ENCODE measurements around the gene OFD1.

Gene OFD1

DNA sequence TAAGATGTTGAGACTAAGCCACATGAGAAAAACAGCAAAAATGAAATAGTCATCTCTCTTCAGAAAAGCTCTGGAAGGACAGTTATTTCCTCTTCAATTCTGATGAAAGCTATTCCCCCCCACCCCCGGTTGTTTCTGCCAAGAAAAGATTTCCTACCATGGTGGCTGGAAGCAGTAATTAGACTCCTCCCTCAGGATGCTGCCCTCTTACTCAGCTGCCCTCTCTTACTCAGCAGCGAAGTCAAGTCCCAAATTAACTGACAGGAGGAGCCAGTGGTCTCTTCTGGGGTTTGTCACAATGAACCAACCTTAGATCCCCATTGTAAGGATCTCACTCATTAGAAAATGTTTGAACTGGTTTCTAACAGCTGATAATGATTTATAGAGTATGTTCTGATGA is 44.4 kb downstream of the OFD1 start (continued):
- TF ChIP-seq, protein P1, sequence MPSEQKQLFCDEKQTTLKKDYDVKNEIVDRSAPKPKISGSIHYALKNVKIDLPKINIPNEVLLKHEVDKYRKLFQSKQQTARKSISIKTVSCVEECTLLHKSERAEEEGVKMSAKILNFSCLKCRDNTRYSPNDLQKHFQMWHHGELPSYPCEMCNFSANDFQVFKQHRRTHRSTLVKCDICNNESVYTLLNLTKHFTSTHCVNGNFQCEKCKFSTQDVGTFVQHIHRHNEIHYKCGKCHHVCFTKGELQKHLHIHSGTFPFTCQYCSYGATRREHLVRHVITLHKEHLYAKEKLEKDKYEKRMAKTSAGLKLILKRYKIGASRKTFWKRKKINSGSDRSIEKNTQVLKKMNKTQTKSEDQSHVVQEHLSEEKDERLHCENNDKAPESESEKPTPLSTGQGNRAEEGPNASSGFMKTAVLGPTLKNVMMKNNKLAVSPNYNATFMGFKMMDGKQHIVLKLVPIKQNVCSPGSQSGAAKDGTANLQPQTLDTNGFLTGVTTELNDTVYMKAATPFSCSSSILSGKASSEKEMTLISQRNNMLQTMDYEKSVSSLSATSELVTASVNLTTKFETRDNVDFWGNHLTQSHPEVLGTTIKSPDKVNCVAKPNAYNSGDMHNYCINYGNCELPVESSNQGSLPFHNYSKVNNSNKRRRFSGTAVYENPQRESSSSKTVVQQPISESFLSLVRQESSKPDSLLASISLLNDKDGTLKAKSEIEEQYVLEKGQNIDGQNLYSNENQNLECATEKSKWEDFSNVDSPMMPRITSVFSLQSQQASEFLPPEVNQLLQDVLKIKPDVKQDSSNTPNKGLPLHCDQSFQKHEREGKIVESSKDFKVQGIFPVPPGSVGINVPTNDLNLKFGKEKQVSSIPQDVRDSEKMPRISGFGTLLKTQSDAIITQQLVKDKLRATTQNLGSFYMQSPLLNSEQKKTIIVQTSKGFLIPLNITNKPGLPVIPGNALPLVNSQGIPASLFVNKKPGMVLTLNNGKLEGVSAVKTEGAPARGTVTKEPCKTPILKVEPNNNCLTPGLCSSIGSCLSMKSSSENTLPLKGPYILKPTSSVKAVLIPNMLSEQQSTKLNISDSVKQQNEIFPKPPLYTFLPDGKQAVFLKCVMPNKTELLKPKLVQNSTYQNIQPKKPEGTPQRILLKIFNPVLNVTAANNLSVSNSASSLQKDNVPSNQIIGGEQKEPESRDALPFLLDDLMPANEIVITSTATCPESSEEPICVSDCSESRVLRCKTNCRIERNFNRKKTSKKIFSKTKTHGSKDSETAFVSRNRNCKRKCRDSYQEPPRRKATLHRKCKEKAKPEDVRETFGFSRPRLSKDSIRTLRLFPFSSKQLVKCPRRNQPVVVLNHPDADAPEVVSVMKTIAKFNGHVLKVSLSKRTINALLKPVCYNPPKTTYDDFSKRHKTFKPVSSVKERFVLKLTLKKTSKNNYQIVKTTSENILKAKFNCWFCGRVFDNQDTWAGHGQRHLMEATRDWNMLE (tag by site-specific recombination; conservative IDR thresholded peaks at IDR 0.05; ENCODE audit: low read depth), result no peak

DNA sequence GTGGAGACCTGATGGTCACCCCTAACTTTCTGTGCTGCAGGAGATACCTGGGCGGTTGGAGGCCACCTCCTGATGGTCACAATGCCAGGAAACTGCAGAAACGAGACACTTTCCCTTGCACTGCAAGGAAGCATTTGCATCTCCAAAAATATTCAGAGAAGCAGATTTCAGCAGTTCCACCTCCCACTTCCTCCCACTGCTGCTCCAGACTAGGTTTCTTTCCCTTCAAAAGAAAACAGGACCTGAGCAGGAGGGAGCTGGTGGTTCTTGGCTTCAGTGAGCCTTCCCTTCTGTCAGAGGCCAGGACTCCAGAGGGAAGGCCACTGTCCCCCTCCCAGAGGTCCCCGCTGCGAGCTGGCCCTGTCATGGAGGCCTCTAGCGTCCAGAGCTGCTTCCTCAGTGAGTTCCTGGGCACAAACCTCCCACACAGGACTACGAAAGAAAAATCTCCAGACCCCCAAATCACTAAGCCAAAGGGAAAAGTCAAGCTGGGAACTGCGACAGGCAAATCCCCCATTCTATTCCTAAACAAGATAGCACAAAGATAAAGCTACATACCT is 46.4 kb downstream of the OFD1 start:
- Histone ChIP-seq H3K36me3 (ENCODE audit: control insufficient read depth in 2 of 2, insufficient read depth in 1 of 2, low read length in 2 of 2) (peaks cover 3 to 25% of the 10 kb centered on the region in 2 experiments; a peak in 2 of 3 replicates), H3K4me1 (ENCODE audit: control insufficient read depth, insufficient read depth, low read length) (no peaks in the 10 kb centered on the region), H3K9me3 (ENCODE audit: control insufficient read depth, insufficient read depth, low read depth, low read length) (no peaks in the 10 kb centered on the region), H3K4me3 (ENCODE audit: low read depth, low read length) (no peak overlapping the region), H3K27ac (ENCODE audit: extremely low read depth, low read depth, low read length) (no peak overlapping the region)
- ChIA-PET CTCF (interaction anchor here (1.1 kb wide), 1 partner anchor 274 kb away, joined by 3 read pairs; no protein-coding TSS in a partner anchor), POLR2A (interaction anchor here (0.5 to 0.8 kb wide), 2 partner anchors 10 to 35 kb away, joined by 3 read pairs; no protein-coding TSS in a partner anchor)
- TF ChIP-seq REPIN1 (tag by site-specific recombination; IDR thresholded peaks at IDR 0.05; ENCODE audit: low read depth), result no peak
- TF ChIP-seq EGR2 (tag by site-specific recombination; IDR thresholded peaks at IDR 0.05; ENCODE audit: low read depth), result 0 out of 2 replicates have a peak, but pooled peaks have one; percentile 22
- TF ChIP-seq, protein P1 (tag by site-specific recombination; conservative IDR thresholded peaks at IDR 0.05; ENCODE audit: low read depth), result no peak

DNA sequence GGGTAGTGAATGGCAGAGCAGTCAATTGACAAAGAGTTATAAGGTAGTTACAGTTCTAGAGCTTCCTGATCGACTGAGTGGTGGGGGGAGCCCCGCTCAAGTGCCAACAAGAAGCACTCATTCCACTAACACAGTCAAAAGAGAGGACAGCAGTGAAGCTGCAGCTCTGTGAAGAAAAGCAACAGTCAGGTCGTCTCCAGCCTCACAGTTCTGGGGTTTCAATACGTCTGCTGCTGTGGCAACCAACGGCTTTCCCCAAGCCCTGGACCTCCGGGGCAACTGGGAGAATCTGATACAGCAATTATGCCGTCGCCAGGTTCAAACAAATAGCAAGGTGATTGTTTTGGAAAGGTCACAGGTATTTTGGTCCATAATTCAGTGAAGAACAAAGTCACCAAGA is 51.5 kb downstream of the OFD1 start:
- H3K4me3 ChIP-seq (ENCODE audit: low read depth, low read length), result no peak overlapping the region
- no peaks in the 10 kb centered on the region for H3K9me3 ChIP-seq (ENCODE audit: control insufficient read depth, insufficient read depth, low read depth, low read length)
- H3K27ac ChIP-seq (ENCODE audit: extremely low read depth, low read depth, low read length), result no peak overlapping the region
- H3K36me3 ChIP-seq (ENCODE audit: control insufficient read depth in 2 of 2, insufficient read depth in 1 of 2, low read length in 2 of 2), result peaks cover 0 to 8% of the 10 kb centered on the region in 2 experiments; a peak in 1 of 3 replicates
- ChIA-PET POLR2A (no interaction called here), CTCF (no interaction called here)
- TF ChIP-seq ZNF366 (tag by site-specific recombination; conservative IDR thresholded peaks at IDR 0.05) (no peak), ZNF514 (tag by site-specific recombination; IDR thresholded peaks at IDR 0.05) (no peak), ZFP3 (tag by site-specific recombination; IDR thresholded peaks at IDR 0.05; ENCODE audit: low read depth) (no peak), ZNF785 (tag by site-specific recombination; IDR thresholded peaks at IDR 0.05) (no peak), ZNF658 (tag by site-specific recombination; IDR thresholded peaks at IDR 0.05) (no peak)
- TF ChIP-seq, protein P2, sequence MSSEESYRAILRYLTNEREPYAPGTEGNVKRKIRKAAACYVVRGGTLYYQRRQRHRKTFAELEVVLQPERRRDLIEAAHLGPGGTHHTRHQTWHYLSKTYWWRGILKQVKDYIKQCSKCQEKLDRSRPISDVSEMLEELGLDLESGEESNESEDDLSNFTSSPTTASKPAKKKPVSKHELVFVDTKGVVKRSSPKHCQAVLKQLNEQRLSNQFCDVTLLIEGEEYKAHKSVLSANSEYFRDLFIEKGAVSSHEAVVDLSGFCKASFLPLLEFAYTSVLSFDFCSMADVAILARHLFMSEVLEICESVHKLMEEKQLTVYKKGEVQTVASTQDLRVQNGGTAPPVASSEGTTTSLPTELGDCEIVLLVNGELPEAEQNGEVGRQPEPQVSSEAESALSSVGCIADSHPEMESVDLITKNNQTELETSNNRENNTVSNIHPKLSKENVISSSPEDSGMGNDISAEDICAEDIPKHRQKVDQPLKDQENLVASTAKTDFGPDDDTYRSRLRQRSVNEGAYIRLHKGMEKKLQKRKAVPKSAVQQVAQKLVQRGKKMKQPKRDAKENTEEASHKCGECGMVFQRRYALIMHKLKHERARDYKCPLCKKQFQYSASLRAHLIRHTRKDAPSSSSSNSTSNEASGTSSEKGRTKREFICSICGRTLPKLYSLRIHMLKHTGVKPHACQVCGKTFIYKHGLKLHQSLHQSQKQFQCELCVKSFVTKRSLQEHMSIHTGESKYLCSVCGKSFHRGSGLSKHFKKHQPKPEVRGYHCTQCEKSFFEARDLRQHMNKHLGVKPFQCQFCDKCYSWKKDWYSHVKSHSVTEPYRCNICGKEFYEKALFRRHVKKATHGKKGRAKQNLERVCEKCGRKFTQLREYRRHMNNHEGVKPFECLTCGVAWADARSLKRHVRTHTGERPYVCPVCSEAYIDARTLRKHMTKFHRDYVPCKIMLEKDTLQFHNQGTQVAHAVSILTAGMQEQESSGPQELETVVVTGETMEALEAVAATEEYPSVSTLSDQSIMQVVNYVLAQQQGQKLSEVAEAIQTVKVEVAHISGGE (tag by site-specific recombination; conservative IDR thresholded peaks at IDR 0.05; ENCODE audit: low read depth), result no peak
- TF ChIP-seq, protein P3, sequence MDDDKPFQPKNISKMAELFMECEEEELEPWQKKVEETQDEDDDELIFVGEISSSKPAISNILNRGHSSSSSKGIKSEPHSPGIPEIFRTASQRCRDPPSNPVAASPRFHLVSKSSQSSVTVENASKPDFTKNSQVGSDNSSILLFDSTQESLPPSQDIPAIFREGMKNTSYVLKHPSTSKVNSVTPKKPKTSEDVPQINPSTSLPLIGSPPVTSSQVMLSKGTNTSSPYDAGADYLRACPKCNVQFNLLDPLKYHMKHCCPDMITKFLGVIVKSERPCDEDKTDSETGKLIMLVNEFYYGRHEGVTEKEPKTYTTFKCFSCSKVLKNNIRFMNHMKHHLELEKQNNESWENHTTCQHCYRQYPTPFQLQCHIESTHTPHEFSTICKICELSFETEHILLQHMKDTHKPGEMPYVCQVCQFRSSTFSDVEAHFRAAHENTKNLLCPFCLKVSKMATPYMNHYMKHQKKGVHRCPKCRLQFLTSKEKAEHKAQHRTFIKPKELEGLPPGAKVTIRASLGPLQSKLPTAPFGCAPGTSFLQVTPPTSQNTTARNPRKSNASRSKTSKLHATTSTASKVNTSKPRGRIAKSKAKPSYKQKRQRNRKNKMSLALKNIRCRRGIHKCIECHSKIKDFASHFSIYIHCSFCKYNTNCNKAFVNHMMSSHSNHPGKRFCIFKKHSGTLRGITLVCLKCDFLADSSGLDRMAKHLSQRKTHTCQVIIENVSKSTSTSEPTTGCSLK (tag by site-specific recombination; IDR thresholded peaks at IDR 0.05), result no peak
- TF ChIP-seq, protein P4, sequence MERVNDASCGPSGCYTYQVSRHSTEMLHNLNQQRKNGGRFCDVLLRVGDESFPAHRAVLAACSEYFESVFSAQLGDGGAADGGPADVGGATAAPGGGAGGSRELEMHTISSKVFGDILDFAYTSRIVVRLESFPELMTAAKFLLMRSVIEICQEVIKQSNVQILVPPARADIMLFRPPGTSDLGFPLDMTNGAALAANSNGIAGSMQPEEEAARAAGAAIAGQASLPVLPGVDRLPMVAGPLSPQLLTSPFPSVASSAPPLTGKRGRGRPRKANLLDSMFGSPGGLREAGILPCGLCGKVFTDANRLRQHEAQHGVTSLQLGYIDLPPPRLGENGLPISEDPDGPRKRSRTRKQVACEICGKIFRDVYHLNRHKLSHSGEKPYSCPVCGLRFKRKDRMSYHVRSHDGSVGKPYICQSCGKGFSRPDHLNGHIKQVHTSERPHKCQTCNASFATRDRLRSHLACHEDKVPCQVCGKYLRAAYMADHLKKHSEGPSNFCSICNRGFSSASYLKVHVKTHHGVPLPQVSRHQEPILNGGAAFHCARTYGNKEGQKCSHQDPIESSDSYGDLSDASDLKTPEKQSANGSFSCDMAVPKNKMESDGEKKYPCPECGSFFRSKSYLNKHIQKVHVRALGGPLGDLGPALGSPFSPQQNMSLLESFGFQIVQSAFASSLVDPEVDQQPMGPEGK (tag by site-specific recombination; IDR thresholded peaks at IDR 0.05), result no peak
- H3K4me1 ChIP-seq (ENCODE audit: control insufficient read depth, insufficient read depth, low read length), result peaks cover 5% of the 10 kb centered on the region; the same call in 1 of the 2 replicates
